ENCODE results near the gene ZBTB46.

Gene ZBTB46

DNA sequence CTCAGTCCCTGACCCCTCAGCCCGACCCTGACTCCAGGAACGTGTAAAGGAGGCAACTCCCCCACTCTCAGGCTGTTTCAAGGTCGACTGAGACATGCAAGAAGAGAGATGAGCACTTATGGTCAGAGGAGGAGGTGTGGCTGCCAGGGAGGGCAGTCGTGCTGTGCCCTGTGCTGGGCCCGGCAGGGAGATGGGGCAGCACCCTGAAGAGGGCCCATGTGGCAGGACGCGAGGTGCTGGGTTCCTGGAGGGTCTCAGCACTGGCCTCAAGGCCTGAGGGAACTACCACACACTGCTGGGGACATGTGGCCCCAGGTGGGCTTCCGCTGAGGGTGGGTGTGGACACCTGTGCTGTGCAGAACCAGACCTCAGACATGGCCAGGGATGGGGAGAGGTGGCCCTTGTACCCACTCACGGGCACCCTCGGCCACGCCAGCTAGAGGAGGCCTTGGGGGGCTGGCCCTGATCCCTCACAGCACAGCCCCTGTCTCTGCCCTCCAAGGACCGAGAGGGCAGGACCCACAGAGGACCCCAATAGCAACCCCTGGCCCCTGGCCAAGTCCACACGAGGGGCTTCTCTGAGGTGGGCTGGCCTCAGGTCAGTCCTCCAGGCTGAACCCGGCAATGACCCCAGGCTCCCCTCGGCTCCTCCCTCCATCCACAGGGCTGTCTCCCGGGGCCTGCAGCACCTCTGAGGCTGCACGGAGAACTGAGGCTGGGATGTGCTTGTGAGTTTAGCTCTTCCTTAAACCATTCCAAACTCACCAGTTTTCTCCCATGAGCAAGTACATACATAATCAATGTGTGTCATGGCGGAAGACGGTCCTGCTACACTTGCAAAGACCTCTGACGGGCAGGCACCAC is 82.8 kb downstream of the ZBTB46 start:
- no peaks in the 10 kb centered on the region for H3K27me3 ChIP-seq (ENCODE audit: control insufficient read depth, insufficient read depth, low read length)
- H3K9me3 ChIP-seq (ENCODE audit: control insufficient read depth, low read length), result no peaks in the 10 kb centered on the region
- no peaks in the 10 kb centered on the region for H3K4me1 ChIP-seq (ENCODE audit: control insufficient read depth, insufficient read depth, low read length)
- no peak overlapping the region for H3K9ac ChIP-seq (ENCODE audit: low read length)
- no peak overlapping the region for H3K4me3 ChIP-seq (ENCODE audit: low read length)
- H3K36me3 ChIP-seq (ENCODE audit: control insufficient read depth, insufficient read depth, low read length), result no peaks in the 10 kb centered on the region

DNA sequence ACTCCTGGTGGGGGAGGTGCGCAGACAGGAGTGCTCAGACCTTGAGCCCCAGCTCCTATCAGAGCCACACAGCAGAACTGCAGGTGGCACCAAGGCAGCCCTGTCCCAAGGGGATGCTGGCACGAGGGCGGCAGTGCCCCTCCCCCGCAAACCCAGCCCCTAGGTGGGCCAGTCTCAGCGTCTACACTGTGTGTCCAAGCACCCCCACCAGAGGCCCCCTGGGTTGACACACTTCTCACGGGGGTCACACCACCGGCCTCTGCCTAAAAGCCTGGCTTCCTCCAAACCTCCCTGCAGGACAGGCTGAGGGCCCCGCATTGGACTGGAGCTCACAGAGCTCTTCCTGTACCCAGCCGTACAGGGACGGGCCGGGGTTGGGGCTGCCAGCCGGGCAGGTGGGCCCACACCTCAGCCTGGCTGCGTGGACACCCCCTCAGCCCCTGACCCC is 83.4 kb downstream of the ZBTB46 start:
- Histone ChIP-seq H3K4me1 (ENCODE audit: control insufficient read depth, insufficient read depth, low read length) (no peaks in the 10 kb centered on the region), H3K9me3 (ENCODE audit: control insufficient read depth, low read length) (no peaks in the 10 kb centered on the region), H3K9ac (ENCODE audit: low read length) (no peak overlapping the region), H3K36me3 (ENCODE audit: control insufficient read depth, insufficient read depth, low read length) (no peaks in the 10 kb centered on the region), H3K4me3 (ENCODE audit: low read length) (no peak overlapping the region), H3K27me3 (ENCODE audit: control insufficient read depth, insufficient read depth, low read length) (no peaks in the 10 kb centered on the region)

DNA sequence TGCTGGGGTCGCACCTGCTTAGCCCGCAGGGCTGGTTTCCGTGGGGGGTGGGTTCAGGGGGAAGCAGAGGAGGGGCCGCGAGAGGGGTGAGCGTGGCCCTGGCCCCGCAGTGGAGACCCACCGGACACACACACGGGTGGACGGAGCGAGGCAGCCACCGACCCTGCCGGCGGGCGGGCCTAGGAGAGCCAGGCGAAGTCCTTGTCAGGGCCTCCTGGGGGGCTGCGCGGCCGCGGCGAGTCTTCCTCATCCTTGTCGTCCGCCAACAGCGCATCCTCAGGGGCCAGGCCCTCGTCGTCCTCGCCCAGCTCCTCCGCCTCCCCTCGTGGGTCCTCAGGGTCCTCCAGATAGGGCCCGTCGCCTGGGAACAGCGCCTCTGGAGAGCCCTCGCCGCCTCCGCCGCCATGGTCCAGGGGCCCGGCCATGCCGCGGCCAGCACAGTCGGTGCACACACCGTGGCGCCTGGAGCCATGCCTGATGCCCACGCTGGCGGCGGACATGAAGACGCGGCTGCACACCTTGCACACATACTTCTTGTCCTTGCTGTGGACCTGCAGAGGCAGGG is 84.2 kb downstream of the ZBTB46 start:
- Histone ChIP-seq H3K4me1 (ENCODE audit: control insufficient read depth, insufficient read depth, low read length) (peaks cover under 1% of the 10 kb centered on the region), H3K9me3 (ENCODE audit: control insufficient read depth, low read length) (no peaks in the 10 kb centered on the region), H3K36me3 (ENCODE audit: control insufficient read depth, insufficient read depth, low read length) (no peaks in the 10 kb centered on the region), H3K27me3 (ENCODE audit: control insufficient read depth, insufficient read depth, low read length) (no peaks in the 10 kb centered on the region), H3K4me3 (ENCODE audit: low read length) (no peak overlapping the region), H3K9ac (ENCODE audit: low read length) (no peak overlapping the region)

DNA sequence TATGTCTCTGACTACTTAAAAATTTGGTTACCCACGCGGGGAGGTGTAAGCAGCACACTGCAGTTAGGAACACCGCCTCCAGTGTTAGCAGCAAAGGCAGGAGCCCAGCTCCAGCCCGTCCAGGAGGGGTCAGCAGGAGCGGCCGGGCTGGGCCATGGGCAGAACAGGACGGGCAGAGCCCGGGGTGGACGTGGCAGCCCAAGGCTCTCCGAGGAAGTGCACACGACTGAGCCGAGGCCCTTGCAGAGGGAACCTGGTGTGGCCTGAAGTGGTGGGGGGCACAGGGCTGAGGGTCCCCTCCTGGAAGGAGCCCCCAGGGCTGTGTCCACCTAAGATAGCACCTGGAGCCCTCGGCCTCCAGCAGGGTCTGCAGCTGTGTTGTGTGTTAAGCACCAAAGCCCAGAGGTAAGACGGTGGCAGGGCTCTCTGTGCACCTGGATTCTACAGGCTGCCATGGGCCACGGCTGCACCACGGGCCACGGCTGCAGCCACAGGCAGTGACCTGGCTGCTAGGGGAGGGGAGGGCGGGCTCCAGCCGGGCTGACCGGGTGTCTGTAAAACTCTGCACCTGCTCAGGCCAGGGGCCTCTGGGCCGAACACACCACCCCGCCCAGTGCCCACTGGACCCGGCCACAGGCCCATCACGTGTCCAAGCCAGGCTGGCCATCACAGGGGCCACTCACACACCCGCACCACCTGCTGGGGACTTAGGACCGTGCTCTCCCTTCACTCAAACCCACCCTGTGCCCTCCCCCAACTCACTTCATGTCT is 84.9 kb downstream of the ZBTB46 start:
- no peaks in the 10 kb centered on the region for H3K36me3 ChIP-seq (ENCODE audit: control insufficient read depth, insufficient read depth, low read length)

DNA sequence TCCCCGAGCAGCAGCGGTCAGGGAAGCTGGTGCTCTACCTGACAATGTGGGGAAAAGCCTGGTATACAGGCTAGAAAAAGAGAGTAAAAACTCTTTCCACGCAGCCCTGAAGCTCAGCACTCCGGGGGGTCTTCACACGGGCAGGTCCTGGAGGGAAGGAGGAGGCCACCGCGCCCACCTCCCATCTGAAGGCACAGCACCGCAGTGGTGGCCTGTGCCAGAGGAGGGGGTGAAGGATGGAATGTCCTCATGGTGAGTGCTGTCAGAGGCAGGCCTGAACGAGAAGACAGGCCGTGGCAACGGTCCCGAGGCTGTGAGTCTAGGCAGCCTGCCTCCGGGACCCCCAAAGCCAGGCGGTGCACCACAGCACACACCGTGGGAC is 85.6 kb downstream of the ZBTB46 start:
- Histone ChIP-seq H3K27me3 (ENCODE audit: control insufficient read depth, insufficient read depth, low read length) (no peaks in the 10 kb centered on the region), H3K4me1 (ENCODE audit: control insufficient read depth, insufficient read depth, low read length) (peaks cover 15% of the 10 kb centered on the region), H3K9ac (ENCODE audit: low read length) (no peak overlapping the region), H3K36me3 (ENCODE audit: control insufficient read depth, insufficient read depth, low read length) (no peaks in the 10 kb centered on the region), H3K4me3 (ENCODE audit: low read length) (no peak overlapping the region), H3K9me3 (ENCODE audit: control insufficient read depth, low read length) (no peaks in the 10 kb centered on the region)

More for the DNA sequence above, 84.9 kb downstream of the ZBTB46 start:
- no peaks in the 10 kb centered on the region for H3K9me3 ChIP-seq (ENCODE audit: control insufficient read depth, low read length)
- no peak overlapping the region for H3K4me3 ChIP-seq (ENCODE audit: low read length)
- H3K4me1 ChIP-seq (ENCODE audit: control insufficient read depth, insufficient read depth, low read length), result peaks cover 8% of the 10 kb centered on the region
- H3K27me3 ChIP-seq (ENCODE audit: control insufficient read depth, insufficient read depth, low read length), result no peaks in the 10 kb centered on the region
- no peak overlapping the region for H3K9ac ChIP-seq (ENCODE audit: low read length)

DNA sequence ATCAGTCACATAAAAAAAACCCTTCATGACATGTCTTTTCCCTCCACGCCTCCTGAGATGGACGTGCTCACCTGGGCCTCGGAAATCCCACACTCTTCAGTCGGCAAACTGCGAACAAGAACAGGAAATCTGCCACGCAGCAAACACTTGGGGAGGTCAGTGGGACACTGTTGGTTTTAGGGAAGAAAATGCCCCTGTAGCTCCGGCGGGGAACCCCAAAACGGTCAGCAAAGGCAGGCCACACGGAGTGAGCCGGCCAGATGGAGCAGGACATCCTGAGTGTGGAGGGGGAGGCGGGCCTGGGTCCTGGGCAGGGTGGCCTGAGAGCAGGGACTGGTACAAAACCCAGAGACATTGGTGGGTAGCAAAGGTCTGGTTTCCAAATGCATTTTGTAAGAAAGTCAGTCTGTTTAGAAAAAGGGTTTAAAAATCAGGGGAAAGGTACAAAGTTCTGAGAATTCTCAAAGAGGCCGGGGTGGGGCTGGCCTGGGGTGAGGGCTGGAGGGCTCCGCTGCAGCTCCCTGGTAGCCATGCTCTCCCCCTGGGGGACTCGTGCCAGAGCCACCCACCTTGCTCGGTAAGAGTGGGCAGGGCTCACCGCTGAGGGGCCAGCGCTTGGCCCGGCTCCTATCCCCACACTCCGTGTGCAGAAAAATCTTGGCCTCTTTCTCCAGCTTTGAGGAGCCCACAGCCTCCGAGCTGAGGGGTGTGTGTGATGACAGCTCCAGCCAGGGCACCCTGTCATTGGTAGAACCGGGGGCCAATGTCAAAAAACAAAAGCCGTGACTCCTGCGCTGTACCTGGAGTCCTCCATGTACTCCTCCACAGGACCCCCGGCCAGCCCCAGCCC is 86.3 kb downstream of the ZBTB46 start:
- Histone ChIP-seq H3K4me3 (ENCODE audit: low read length) (no peak overlapping the region), H3K9ac (ENCODE audit: low read length) (no peak overlapping the region), H3K27me3 (ENCODE audit: control insufficient read depth, insufficient read depth, low read length) (no peaks in the 10 kb centered on the region), H3K36me3 (ENCODE audit: control insufficient read depth, insufficient read depth, low read length) (no peaks in the 10 kb centered on the region), H3K9me3 (ENCODE audit: control insufficient read depth, low read length) (no peaks in the 10 kb centered on the region), H3K4me1 (ENCODE audit: control insufficient read depth, insufficient read depth, low read length) (peaks cover 16% of the 10 kb centered on the region)

DNA sequence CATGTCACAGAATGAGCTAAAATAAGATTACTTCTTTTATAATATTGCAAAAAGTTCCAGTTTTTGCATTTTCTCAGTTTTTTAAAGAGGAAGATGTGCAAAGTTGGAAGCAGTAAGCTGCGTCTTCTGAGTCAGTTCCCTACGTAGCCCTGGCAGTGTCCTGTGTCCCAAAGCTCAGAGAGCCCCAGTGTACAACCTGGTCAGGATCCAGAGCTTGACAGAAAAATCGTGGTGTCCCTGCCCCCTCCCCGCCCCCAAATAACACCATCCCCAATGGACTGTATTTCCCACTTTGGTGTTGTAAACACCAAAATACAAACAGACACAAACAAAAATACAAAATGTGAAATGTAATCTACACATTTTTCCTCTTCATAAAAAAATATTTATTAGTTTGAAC is 86.9 kb downstream of the ZBTB46 start:
- Histone ChIP-seq H3K4me3 (ENCODE audit: low read length) (no peak overlapping the region), H3K9ac (ENCODE audit: low read length) (no peak overlapping the region), H3K27me3 (ENCODE audit: control insufficient read depth, insufficient read depth, low read length) (no peaks in the 10 kb centered on the region), H3K36me3 (ENCODE audit: control insufficient read depth, insufficient read depth, low read length) (no peaks in the 10 kb centered on the region), H3K9me3 (ENCODE audit: control insufficient read depth, low read length) (no peaks in the 10 kb centered on the region), H3K4me1 (ENCODE audit: control insufficient read depth, insufficient read depth, low read length) (peaks cover 16% of the 10 kb centered on the region)

DNA sequence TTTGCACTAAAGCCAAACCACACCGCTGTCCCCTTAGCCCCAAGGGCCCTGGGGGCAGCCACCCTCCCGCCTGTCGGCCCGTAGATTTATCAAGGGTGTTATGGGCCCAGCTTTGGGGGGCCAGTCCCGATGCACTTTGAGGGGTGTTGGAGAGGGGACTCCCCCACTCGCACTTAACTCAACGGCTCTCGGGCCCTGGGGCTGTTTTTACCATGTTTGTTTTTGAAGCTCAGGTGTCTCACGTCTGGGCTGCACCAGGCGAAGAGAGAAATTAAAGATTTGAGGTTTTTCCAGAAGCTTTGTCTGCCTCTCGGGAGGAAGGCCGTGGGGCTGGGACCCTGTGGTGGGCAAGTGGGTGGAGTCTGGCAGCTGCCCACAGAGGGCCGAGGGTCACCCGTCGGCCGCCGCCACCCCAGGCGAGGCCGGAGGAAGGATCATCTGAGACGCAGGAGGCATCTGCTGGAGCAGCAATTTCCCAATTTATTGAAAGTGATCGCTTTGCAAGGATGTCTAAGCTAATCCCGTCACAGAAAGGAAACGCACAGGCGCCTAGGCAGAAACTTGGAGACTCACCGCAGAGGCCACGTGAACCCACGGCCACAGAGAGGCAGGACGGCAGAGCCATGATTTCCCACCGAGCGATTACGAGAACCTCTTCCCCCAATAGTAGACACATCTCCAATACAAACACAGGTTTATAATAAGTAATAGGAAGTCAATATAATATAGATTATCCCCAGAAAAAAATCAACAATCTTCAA is 87.7 kb downstream of the ZBTB46 start:
- Histone ChIP-seq H3K9me3 (ENCODE audit: control insufficient read depth, low read length) (no peaks in the 10 kb centered on the region), H3K36me3 (ENCODE audit: control insufficient read depth, insufficient read depth, low read length) (no peaks in the 10 kb centered on the region), H3K4me3 (ENCODE audit: low read length) (no peak overlapping the region), H3K9ac (ENCODE audit: low read length) (no peak overlapping the region), H3K4me1 (ENCODE audit: control insufficient read depth, insufficient read depth, low read length) (peaks cover 23% of the 10 kb centered on the region), H3K27me3 (ENCODE audit: control insufficient read depth, insufficient read depth, low read length) (no peaks in the 10 kb centered on the region)

DNA sequence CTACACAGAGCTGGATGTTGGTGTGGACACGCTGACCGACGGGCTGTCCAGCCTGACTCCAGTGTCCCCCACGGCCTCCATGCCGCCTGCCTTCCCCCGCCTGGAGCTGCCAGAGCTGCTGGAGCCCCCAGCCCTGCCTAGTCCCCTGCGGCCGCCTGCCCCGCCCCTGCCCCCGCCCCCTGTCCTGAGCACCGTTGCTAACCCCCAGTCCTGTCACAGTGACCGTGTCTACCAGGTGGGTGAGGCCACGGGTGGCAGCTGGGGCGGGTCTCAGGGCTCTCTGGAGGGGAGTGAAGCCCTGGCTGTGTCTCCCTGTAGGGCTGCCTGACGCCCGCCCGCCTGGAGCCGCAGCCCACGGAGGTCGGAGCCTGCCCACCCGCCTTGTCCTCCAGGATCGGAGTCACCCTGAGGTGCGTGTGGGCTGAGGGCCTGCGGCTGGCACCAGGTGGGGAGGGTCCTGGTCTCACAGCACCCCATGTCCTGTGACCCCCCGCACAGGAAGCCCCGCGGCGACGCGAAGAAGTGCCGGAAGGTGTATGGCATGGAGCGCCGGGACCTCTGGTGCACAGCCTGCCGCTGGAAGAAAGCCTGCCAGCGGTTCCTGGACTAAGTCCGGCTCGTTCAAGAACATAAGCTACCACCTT is 88.6 kb downstream of the ZBTB46 start:
- Histone ChIP-seq H3K4me3 (ENCODE audit: low read length) (no peak overlapping the region), H3K36me3 (ENCODE audit: control insufficient read depth, insufficient read depth, low read length) (no peaks in the 10 kb centered on the region), H3K9ac (ENCODE audit: low read length) (no peak overlapping the region), H3K9me3 (ENCODE audit: control insufficient read depth, low read length) (no peaks in the 10 kb centered on the region), H3K27me3 (ENCODE audit: control insufficient read depth, insufficient read depth, low read length) (no peaks in the 10 kb centered on the region), H3K4me1 (ENCODE audit: control insufficient read depth, insufficient read depth, low read length) (peaks cover 28% of the 10 kb centered on the region)

DNA sequence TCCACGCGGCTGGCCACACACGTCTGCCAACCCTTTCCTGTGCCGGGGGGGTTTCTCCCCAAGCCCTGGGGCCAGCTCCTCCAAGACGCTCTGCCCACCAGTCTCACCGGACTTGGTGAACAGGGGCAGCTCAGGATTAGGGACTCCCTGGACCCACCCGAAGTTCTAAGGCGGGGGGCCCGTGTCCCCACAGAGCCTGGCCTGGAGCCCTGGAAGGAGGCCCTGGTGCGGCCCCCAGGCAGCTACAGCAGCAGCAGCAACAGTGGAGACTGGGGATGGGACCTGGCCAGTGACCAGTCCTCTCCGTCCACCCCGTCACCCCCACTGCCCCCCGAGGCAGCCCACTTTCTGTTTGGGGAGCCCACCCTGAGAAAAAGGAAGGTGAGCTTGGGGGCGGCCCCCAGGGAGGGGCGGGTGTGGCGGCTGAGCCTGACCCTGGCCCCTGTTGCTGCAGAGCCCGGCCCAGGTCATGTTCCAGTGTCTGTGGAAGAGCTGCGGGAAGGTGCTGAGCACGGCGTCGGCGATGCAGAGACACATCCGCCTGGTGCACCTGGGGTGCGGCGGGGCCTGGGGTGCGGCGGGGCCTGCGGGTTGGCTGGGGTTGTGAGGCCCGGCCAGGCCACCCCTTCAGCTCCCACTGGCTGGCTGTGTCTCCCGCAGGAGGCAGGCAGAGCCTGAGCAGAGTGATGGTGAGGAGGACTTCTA is 89.2 kb downstream of the ZBTB46 start:
- H3K36me3 ChIP-seq (ENCODE audit: control insufficient read depth, insufficient read depth, low read length), result no peaks in the 10 kb centered on the region
- no peaks in the 10 kb centered on the region for H3K9me3 ChIP-seq (ENCODE audit: control insufficient read depth, low read length)
- H3K9ac ChIP-seq (ENCODE audit: low read length), result no peak overlapping the region
- H3K4me1 ChIP-seq (ENCODE audit: control insufficient read depth, insufficient read depth, low read length), result peaks cover 33% of the 10 kb centered on the region
- H3K27me3 ChIP-seq (ENCODE audit: control insufficient read depth, insufficient read depth, low read length), result no peaks in the 10 kb centered on the region
- no peak overlapping the region for H3K4me3 ChIP-seq (ENCODE audit: low read length)

All from mucosa of stomach (tissue), 1 donor.